GM18909 (cell line): Measurements from ENCODE around the gene USP51.
"Not testable (repeated sequence)": the region's sequence is repeated elsewhere in the genome, so short reads cannot be mapped to it uniquely, and the experiment has no call there.

ENCODE experiments used
- ATAC-seq: cut with Tn5 transposase; IDR thresholded peaks from one replicate; pipeline ENCODE4 v1.9.1; 2021; ENCODE audit warnings: mild to moderate bottlenecking; ENCODE audit not compliant: unreplicated experiment, poor library complexity

USP51 gene

DNA sequence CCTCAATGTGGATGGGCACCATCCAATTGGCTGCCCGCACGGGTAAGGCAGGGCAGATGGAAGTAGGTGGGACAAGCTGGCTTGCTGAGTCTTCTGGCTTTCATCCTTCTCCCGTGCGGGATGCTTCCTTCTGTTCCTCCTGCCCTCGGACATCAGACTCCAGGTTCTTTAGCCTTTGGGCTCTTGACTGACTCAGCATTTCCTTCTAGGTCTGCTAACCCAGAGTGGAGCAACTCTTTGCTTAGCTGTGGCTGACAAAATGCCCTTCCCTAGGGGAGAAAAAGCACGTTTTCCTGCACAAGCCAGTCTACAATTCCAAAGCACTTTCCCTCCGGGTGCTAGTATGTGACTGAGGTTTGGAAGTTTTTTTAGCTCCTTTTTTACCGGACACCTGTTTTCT lies 9.7 kb downstream of the USP51 start:
- not testable (repeated sequence) for ATAC-seq

DNA sequence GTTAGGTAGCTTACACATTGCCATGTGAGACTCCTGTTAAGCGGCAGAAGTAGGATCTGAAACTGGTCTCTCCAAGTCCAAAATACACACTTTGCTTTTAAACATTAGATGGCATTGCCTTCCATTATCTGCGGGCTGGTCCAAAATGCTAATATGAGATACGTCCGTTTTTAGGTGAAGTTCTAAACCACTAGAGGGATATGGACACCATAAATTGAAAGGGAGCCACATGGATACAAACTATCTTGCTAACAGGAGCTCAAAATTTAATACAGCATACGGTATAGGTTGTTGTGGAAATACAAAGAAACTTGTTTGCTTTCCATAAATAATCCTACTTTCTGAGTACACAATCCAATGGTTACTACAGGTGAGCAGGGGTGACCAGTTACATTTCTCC lies 23.9 kb downstream of the USP51 start:
- ATAC-seq = not testable (repeated sequence)

DNA sequence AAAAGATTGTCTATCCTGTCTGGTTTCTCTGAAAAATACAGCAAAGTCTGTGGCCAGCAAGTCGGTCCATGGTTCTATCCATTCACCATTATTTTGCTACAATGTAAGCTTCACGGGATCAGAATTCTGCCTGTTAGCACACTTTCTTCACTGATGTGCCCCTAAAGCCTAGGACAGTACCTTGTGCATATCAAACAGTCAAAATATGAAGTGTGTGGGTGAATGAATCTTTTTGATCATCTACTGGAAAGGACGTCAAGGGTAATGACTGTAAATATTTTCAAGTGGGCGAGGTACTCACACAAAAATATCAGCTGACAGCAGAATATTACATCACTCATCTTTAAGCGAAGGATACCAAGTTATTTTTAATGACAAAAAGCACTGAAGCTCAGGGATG lies 24.5 kb downstream of the USP51 start:
- not testable (repeated sequence) for ATAC-seq

DNA sequence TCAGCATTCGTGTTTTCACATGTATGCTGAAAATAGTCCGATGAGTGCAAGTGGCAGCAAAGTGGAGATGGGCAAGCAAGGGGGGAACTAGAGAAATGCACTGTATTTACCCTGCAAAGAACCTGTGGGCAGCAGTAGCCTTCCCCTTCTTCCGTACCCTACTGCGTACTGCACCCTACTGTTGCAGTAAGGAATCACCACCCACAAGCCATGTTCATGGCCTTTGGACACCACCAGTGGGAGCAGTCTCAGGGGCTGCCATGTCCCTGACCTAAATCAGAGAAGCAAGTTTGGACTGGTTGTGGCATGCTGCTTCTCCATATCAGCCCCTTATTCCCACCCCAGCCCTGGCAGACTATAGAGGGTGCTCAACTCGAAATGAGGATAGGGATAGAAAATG lies 25.6 kb downstream of the USP51 start:
- ATAC-seq = not testable (repeated sequence)

DNA sequence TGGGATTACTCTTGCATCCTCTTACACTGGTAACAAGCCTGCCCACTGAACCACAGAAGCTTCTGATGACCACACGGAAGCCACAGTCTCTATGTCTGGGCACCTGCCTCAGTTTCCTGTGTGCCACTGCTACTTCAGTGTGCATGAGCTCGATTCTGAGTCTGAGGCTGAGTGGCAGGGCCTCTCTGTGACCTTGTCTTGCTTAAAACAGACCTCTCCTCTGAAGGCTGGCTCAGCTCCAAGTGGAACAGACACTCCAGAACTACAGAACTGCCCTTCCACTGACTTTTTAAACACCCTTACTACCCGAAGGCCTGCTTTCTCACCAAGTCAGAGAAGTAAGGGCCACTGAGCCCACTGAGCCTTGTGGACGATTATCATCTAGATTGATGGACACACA lies 29.7 kb downstream of the USP51 start:
- not testable (repeated sequence) for ATAC-seq

DNA sequence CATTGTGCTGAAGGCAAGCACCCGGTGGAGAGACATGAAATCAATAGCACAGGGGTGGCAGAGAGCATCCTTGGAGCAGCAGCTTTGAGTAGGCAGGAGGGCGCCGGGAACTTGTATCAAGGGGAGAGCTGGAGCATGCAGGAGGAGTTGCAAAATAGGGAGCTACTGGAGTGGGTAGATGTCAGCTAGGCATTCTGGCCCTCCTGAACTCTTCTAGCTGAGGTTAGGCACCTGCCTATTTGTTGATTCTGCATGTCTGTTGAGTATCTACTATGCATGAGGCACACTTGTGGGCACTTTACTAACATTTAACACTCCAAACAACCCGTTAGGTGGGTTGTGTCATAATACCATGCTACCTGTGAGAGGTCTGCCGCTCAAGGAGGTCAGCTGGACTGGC lies 30.2 kb downstream of the USP51 start:
- not testable (repeated sequence) for ATAC-seq

DNA sequence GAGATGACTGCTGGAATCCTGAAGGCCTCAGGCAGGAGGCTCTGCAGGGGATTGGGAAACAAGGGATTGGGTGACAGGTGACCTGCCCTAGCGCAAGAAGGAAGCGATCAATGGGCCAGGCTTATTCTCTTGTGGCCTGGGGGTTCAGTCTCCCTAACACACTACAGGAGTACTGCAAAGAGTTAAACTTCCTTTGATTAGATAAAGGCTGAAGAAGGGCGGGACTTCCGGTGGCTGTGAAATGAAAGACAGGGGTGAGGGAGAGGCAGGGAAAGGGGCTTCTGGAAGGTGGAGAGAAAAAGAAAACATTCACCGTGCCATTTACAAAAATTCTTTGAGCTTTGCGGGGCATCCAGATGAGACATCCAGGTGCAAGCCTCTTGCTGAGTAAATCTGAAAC lies 33.9 kb downstream of the USP51 start:
- ATAC-seq = not testable (repeated sequence)

DNA sequence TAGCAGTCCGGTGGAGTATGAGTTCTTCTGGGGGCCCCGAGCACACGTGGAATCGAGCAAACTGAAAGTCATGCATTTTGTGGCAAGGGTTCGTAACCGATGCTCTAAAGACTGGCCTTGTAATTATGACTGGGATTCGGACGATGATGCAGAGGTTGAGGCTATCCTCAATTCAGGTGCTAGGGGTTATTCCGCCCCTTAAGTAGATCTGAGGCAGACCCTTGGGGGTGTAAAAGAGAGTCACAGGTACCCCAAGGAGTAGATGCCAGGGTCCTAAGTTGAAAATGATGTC lies 36.9 kb downstream of the USP51 start:
- peak; percentile 25 for ATAC-seq

DNA sequence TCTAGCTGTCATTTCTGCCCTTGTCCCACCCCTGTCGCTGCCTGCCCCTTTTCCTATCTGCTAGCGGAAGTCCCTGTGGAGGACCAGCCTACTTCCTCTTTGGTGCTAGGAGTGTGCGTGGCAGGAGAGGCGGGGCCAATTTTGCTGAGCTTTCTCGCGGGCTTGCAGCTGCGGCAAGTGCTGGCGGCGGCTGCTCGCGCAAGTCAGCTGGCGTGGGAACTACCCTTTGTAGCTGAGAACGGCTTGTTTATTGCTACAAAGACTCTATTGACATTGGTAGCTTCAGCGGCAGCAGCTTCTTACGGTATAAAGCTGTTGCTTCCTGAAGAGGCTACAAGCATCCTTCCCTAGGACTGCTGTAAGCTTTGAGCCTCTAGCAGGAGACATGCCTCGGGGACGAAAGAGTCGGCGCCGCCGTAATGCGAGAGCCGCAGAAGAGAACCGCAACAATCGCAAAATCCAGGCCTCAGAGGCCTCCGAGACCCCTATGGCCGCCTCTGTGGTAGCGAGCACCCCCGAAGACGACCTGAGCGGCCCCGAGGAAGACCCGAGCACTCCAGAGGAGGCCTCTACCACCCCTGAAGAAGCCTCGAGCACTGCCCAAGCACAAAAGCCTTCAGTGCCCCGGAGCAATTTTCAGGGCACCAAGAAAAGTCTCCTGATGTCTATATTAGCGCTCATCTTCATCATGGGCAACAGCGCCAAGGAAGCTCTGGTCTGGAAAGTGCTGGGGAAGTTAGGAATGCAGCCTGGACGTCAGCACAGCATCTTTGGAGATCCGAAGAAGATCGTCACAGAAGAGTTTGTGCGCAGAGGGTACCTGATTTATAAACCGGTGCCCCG lies 37.4 kb downstream of the USP51 start, which contains the start of gene MAGEH1:
Gene MAGEH1 (plus strand): TSS at position 138 of the 843 bp plus-strand sequence. CDS start 248 bp downstream, at position 386.
- ATAC-seq = peak; percentile 97

DNA sequence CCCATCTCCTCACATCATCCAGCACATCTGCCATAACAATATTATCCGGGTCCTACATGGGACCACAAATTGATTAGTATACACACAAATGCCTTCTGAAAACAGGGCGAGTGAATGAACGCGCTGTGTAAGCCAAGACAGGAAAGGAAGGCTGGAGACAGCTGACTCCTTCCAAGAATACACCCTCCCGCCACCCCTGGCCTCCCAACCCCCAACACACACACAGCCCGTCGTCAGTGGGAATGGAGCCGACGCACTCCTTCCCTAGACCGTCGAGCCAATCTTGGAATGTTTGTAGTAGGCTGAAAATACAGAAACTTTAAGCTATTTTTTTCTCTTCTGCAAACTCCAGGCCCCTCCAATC lies 38.0 kb downstream of the USP51 start:
- ATAC-seq = peak; percentile 32

DNA sequence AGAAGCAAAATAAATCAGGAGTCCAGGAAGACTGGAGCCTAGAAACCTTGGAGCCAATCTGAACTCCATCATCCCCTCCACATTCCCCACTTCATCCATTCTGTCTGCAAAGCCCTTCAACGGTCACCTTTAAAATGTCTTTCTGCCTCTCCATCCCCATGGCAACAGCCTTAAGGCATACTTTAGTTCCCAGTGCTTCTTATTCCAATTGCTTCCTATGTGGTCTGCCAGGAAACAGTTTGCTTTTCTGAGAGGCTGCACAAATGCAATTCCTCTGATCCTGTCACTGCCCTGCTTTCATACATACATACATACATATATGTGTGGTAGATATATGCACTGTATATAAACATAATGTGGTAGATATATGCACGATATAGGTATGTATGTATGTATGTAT lies 38.5 kb downstream of the USP51 start:
- ATAC-seq = no peak

DNA sequence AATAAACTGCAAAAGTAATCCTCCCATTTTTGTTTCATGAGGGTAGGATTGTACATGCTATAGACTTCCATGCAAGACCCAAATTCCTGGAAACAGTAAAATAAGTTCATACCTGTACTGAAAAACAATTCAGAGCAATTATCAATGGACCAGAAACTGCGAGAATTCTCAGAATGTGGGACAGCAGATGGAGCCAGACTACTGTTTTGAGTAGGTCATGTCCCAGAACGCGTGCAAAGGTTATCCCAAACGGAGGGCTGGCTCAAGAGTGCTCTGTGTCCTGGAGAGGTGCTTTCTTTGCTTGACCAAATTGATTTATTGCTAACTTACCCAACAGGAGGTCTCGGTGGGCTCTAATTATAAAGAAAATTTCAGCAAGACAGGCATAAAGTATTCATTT lies 39.4 kb downstream of the USP51 start:
- no peak for ATAC-seq

DNA sequence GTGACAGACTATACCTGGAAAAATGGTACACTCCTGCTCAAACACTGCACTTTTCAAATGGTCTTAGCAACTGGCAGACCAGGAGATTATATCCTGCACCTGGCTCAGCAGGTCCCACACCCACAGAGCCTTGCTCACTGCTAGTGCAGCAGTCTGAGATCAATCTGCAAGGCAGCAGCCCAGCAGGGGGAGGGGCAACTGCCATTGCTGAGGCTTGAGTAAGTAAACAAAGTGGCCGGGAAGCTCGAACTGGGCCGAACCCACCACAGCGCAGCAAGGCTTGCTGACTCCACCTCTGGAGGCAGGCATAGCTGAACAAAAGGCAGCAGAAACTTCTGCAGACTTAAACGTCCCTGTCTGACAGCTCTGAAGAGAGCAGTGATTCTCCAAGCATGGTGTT lies 46.2 kb downstream of the USP51 start:
- ATAC-seq = not testable (repeated sequence)
